Measurements from ENCODE around the gene MAB21L1. TPM values are rescaled to one million over a fixed set of nuclear protein-coding genes. Genes with fewer than 3 reads are reported as not detected.

MAB21L1 gene
- total RNA-seq, 4 donors from 2014 or later: 1.1 TPM; not detected in 3

DNA sequence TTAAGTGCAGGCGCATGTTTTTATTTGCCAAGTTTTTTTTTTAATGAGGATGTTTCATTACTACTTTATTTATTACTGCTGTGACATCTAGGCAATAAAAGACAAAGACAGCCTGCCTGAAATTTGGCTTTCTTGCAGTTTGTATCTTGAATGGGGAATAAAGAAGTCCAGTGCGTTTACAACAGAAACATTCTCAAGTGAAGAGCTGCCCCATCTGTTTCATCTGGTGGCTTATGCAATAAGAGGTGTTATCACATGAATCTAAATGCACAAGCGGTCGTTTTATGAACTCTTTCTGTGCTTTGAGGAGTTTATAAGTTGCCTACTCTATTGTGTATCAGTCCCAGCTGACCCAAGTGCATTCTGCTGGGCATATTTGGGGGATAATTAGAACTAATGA is 12.6 kb upstream of the MAB21L1 start:
- H3K4me1 ChIP-seq: no peaks in the 10 kb centered on the region
- intact Hi-C loops (cut with DNase I; ENCODE audit: low total_unique reads): no loop called here
- TF ChIP-seq, protein P1, sequence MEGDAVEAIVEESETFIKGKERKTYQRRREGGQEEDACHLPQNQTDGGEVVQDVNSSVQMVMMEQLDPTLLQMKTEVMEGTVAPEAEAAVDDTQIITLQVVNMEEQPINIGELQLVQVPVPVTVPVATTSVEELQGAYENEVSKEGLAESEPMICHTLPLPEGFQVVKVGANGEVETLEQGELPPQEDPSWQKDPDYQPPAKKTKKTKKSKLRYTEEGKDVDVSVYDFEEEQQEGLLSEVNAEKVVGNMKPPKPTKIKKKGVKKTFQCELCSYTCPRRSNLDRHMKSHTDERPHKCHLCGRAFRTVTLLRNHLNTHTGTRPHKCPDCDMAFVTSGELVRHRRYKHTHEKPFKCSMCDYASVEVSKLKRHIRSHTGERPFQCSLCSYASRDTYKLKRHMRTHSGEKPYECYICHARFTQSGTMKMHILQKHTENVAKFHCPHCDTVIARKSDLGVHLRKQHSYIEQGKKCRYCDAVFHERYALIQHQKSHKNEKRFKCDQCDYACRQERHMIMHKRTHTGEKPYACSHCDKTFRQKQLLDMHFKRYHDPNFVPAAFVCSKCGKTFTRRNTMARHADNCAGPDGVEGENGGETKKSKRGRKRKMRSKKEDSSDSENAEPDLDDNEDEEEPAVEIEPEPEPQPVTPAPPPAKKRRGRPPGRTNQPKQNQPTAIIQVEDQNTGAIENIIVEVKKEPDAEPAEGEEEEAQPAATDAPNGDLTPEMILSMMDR (IDR thresholded peaks at IDR 0.05): no peak
- no peak for TF ChIP-seq POLR2A (IDR thresholded peaks at IDR 0.05)
- no peak overlapping the region for H3K27ac ChIP-seq
- no peaks in the 10 kb centered on the region for H3K36me3 ChIP-seq
- H3K9me3 ChIP-seq: no peaks in the 10 kb centered on the region
- no peak overlapping the region for H3K4me3 ChIP-seq
- no peaks in the 10 kb centered on the region for H3K27me3 ChIP-seq
- DNase-seq: no peak

DNA sequence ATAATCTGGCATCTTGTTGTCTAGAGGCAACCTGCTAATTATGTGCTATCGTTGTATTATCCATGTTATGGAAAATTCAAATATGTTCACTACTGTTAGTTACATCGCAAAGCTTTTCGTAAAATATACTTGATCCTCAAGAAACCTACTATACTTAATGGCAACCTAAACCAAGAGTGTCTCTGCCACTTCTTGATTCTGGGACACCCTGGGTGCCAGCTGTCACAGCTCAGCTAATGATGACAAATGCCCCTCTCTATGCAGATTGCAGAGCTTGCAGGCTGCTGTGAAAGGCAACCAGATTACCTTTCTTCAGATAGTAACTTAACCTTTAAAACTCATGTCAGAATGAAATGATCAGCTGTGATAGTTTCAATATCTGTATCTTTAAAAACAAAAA is 8.9 kb upstream of the MAB21L1 start:
- TF ChIP-seq, protein P1 (IDR thresholded peaks at IDR 0.05): no peak
- no peak for TF ChIP-seq POLR2A (IDR thresholded peaks at IDR 0.05)
- H3K4me1 ChIP-seq: no peaks in the 10 kb centered on the region
- no peaks in the 10 kb centered on the region for H3K9me3 ChIP-seq
- intact Hi-C loops (cut with DNase I; ENCODE audit: low total_unique reads): no loop called here
- H3K4me3 ChIP-seq: no peak overlapping the region
- H3K27me3 ChIP-seq: no peaks in the 10 kb centered on the region
- no peak for DNase-seq
- H3K36me3 ChIP-seq: no peaks in the 10 kb centered on the region
- H3K27ac ChIP-seq: no peak overlapping the region

DNA sequence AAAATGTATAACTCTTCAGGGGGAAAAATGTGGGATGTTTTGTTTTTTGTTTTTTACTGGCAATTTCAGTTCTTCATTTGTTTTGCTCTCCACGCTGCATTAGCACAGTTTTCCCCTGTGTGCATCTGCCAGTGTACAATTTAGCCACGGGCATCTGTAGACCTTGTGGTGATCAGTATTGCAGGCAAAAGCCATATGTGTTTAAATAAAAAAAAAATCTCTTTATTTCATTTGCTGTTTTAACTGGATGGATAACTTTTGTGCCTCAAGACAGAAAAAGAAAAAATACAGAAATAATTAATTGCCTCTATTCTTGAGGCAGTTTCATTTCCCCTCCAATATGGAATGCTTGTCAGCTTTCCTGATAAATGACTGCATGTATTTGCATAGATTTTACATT is 7.9 kb upstream of the MAB21L1 start:
- Histone ChIP-seq H3K9me3 (no peaks in the 10 kb centered on the region), H3K4me1 (no peaks in the 10 kb centered on the region), H3K36me3 (no peaks in the 10 kb centered on the region), H3K27me3 (no peaks in the 10 kb centered on the region), H3K4me3 (no peak overlapping the region), H3K27ac (no peak overlapping the region)
- no peak for DNase-seq
- intact Hi-C loops (cut with DNase I; ENCODE audit: low total_unique reads): no loop called here
- TF ChIP-seq, protein P1 (IDR thresholded peaks at IDR 0.05): no peak
- no peak for TF ChIP-seq POLR2A (IDR thresholded peaks at IDR 0.05)

DNA sequence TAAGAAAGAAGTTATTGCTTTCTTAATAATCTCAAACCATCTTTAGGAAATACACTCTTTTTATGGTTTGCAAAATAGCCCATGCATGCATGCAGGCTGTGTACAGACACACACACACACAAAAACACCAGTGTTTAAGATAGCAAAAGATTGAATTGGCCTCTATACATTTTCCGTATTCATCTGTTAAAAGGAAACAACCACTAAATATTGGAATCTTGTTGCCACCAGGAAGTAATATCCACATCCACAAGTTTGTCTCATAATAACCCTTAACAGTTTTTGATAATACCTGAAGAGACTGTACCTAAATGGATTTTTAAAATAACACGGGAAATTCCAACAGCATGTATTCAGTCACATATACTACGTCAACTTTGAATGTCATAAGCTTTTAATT is 7.3 kb upstream of the MAB21L1 start:
- intact Hi-C loops (cut with DNase I; ENCODE audit: low total_unique reads): no loop called here
- TF ChIP-seq, protein P1 (IDR thresholded peaks at IDR 0.05): no peak
- no peak for TF ChIP-seq POLR2A (IDR thresholded peaks at IDR 0.05)

DNA sequence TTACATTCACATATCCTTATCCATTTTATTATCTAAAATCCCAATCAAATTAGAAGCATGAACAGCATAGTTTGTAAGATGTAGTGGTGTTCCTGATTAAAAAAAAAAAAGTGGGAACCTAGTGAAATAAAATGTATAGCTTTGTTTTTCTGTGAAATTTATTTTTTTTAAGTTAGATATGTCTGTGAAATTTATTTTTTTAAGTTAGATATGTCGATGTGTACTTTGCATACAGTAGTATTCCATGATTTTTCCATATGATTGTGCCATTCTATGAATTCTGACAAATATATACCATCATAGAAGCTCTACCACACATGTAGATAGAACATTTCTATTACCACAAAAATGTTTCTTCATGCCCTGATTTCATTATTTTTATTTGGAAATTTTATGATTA is 6.0 kb upstream of the MAB21L1 start:
- TF ChIP-seq, protein P1 (IDR thresholded peaks at IDR 0.05): no peak
- TF ChIP-seq POLR2A (IDR thresholded peaks at IDR 0.05): no peak
- no peak overlapping the region for H3K4me3 ChIP-seq
- no peaks in the 10 kb centered on the region for H3K27me3 ChIP-seq
- no peaks in the 10 kb centered on the region for H3K9me3 ChIP-seq
- H3K4me1 ChIP-seq: no peaks in the 10 kb centered on the region
- no peak overlapping the region for H3K27ac ChIP-seq
- DNase-seq: no peak
- H3K36me3 ChIP-seq: no peaks in the 10 kb centered on the region
- intact Hi-C loops (cut with DNase I; ENCODE audit: low total_unique reads): no loop called here

More for the DNA sequence above, 7.3 kb upstream of the MAB21L1 start:
- Histone ChIP-seq H3K27ac (no peak overlapping the region), H3K4me3 (no peak overlapping the region), H3K27me3 (no peaks in the 10 kb centered on the region), H3K4me1 (no peaks in the 10 kb centered on the region), H3K36me3 (no peaks in the 10 kb centered on the region), H3K9me3 (no peaks in the 10 kb centered on the region)
- DNase-seq: no peak
